Measurements from ENCODE around the gene CDKAL1.
"Not testable (repeated sequence)": the region's sequence is repeated elsewhere in the genome, so short reads cannot be mapped to it uniquely, and the experiment has no call there.

Gene CDKAL1

DNA sequence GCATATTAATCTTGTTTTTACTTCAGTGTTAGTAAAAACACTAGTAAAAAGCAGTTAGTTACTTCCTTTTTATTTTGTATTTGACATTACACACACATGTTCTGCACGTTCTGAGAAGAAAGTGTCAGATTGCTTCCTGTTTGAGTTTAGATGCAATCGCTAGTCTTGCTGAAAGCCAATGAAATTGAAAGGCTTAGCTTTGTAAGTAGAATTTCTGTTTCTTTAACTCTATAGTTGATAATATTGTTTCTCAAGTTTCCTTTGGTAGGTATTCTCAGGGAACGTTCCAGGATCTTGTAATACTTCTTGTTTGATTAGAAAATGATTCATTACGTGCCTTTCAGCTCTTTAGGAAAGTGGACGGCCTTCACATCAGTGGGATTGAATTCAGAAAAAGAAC is 55.0 kb downstream of the CDKAL1 start:
- no peak overlapping the region for H3K4me3 ChIP-seq (ENCODE audit: low read length)
- DNase-seq (ENCODE audit: low read depth) = no peak
- TF ChIP-seq, protein P1, sequence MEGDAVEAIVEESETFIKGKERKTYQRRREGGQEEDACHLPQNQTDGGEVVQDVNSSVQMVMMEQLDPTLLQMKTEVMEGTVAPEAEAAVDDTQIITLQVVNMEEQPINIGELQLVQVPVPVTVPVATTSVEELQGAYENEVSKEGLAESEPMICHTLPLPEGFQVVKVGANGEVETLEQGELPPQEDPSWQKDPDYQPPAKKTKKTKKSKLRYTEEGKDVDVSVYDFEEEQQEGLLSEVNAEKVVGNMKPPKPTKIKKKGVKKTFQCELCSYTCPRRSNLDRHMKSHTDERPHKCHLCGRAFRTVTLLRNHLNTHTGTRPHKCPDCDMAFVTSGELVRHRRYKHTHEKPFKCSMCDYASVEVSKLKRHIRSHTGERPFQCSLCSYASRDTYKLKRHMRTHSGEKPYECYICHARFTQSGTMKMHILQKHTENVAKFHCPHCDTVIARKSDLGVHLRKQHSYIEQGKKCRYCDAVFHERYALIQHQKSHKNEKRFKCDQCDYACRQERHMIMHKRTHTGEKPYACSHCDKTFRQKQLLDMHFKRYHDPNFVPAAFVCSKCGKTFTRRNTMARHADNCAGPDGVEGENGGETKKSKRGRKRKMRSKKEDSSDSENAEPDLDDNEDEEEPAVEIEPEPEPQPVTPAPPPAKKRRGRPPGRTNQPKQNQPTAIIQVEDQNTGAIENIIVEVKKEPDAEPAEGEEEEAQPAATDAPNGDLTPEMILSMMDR (conservative IDR thresholded peaks at IDR 0.05; ENCODE audit: low read depth, low read length) = no peak

DNA sequence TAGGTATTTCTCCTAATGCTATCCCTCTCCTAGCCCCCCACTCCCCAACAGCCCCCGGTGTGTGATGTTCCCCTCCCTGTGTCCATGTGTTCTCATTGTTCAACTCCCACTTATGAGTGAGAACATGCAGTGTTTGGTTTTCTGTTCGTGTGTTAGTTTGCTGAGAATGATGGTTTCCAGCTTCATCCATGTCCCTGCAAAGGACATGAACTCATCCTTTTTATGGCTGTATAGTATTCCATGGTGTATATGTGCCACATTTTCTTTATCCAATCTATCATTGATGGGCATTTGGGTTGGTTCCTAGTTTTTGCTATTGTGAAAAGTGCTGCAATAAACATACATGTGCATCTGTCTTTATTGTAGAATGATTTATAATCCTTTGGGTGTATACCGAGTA is 56.2 kb downstream of the CDKAL1 start:
- DNase-seq (ENCODE audit: low read depth); H3K4me3 ChIP-seq (ENCODE audit: low read length): not testable (repeated sequence)

DNA sequence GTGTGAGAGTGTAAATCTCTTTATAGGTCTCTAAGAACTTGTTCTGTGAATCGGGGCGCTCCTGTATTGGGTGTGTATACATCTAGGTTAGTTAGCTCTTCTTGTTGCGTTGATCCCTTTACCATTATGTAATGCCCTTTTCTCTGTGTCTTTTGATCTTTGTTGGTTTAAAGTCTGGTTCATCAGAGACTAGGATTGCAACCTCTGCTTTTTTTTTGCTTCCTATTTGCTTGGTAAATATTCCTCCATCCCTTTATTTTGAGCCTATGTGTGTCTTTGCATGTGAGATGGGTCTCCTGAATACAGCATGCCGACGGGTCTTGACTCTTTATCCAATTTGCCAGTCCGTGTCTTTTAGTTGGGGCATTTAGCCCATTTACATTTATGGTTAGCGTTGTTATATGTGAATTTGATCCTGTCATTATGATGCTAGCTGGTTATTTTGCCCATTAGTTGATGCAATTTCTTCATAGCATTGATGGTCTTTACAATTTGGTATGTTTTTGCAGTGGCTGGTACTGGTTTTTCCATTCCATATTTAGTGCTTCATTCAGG is 60.1 kb downstream of the CDKAL1 start:
- DNase-seq (ENCODE audit: low read depth); H3K4me3 ChIP-seq (ENCODE audit: low read length): not testable (repeated sequence)

DNA sequence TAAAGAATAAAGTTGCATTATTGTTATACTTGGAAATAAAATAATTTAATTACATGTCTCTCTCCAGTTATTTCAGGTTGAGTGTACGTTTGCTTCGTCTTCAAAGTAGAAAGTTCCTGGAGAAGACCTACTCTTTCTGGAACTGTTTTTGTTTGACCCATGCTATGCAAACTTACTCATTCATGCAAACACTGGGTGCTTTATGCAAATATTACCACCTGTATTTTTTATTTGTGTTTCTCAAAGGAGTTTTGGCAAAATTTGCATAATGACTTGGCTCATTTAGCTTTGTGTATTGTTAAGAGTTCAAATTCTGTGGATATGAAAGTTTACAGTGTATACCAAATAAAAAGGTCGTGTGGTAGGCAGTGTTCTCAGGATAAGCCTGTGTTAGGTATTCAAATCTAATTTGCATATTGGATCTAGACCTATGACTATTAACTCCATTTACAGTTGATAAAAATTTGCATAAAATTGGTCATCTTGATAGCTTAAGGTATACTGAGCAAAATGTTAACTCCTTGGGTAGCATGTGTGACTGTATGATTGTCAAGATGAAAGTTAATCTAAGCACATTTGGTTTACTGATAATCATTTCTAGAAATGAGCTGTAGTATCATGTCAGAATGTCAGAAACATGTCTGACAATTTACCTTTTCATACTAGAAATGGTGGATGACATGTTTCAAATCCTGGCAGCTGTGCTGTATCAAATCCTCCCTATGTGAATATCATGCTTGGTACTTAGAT is 65.2 kb downstream of the CDKAL1 start:
- no peak overlapping the region for H3K4me3 ChIP-seq (ENCODE audit: low read length)
- DNase-seq (ENCODE audit: low read depth) = no peak
- TF ChIP-seq, protein P1 (conservative IDR thresholded peaks at IDR 0.05; ENCODE audit: low read depth, low read length) = no peak

DNA sequence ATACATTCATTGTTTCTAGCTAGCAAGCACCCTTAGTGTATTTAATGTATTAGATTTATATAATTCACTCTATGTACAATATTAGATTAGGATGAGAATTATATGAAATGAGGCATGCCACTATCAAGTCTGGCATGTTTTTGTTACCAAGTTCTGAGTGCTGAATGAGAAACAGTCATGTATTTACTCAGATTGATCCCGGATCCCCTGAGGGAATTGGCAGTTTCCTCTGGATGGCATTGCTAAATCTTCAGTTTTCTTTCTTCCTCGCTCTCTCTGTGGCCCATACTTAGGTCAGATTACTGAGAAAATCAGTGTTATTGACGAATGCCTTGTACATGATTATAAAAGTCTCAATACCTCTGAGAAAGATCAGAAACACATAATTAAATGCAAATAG is 66.6 kb downstream of the CDKAL1 start:
- TF ChIP-seq, protein P1 (conservative IDR thresholded peaks at IDR 0.05; ENCODE audit: low read depth, low read length) = no peak
- H3K4me3 ChIP-seq (ENCODE audit: low read length) = no peak overlapping the region
- DNase-seq (ENCODE audit: low read depth) = no peak

DNA sequence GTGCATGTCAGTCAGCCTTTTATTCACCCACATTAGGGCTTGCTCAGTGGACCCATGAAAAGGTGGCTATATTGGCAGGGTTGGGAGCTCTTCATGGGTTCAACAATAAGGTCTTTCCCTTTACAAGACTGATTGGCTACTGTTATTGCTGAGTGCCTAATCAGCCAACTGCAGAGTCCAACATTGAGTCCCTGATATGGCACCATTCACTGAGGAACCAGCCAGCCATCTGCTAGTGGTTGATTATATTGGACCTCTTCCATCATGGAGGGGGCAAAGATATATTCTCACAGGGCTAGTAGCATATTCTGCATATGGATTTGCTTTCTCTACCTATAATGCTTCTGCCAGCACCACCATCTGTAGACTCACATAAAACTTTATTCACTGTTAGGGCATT is 69.9 kb downstream of the CDKAL1 start:
- DNase-seq (ENCODE audit: low read depth) = no peak
- TF ChIP-seq, protein P1 (conservative IDR thresholded peaks at IDR 0.05; ENCODE audit: low read depth, low read length) = no peak

DNA sequence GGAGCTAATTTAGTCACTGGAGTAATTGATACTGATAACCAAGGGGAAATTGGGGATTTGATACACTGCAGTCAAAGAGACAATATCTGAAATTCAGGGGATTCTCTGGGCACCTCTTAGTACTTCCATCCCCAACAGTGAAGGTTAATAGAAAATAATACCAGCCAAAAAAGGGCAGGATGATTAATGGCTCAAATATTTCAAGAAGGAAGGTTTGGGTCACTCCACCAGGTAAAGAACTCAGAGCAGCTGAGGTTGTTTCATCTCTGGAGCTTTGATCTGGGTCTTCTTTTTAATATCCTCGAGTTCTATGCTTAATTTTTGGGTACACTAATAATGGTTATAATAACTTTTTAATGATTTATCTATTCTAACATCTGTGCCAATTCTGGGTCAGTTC is 70.8 kb downstream of the CDKAL1 start:
- TF ChIP-seq, protein P1 (conservative IDR thresholded peaks at IDR 0.05; ENCODE audit: low read depth, low read length) = no peak
- H3K4me3 ChIP-seq (ENCODE audit: low read length) = no peak overlapping the region
- DNase-seq (ENCODE audit: low read depth) = no peak

More for the DNA sequence above, 69.9 kb downstream of the CDKAL1 start:
- no peak overlapping the region for H3K4me3 ChIP-seq (ENCODE audit: low read length)

DNA sequence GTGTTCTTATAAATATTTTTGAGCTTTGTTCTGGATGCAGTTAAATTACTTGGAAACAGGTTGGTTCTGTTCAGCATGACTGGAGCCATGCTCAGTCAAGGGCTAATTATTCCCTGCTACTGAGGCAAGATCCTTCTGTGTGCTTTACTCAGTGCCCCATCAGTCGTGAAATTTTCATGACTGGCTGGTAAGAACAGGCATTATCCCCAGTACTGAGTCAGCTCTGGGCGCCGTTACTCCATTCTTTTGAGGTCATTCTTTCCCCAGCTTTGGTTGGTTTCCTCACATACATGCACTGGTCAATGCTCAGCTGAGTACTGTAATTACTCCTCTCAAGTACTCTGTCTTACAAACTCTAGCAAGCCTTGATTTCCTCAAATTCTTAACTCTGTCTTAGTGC is 71.3 kb downstream of the CDKAL1 start:
- DNase-seq (ENCODE audit: low read depth) = peak; percentile 32
- TF ChIP-seq, protein P1 (conservative IDR thresholded peaks at IDR 0.05; ENCODE audit: low read depth, low read length) = no peak

More for the DNA sequence above, 71.3 kb downstream of the CDKAL1 start:
- H3K4me3 ChIP-seq (ENCODE audit: low read length) = no peak overlapping the region
